Astrocyte of the spinal cord (primary cell): ENCODE data around the gene SLC22A23.
A peak's percentile ranks its signal among the peaks of the same experiment; 100 is the strongest.

Experiments
- DNase-seq: peaks from one replicate; pipeline ENCODE4 v3.0.0; 2011; ENCODE audit warnings: low read depth, low spot score
- H3K4me3 ChIP-seq: 2 replicates; pipeline ENCODE4 v1.5.1; 2011; ENCODE audit warnings: low read depth, mild to moderate bottlenecking, low read length, moderate library complexity
- CTCF ChIP-seq: IDR thresholded peaks from 2 replicates; pipeline ENCODE4 v1.5.1; 2012; ENCODE audit warnings: low read depth, mild to moderate bottlenecking, low read length, inconsistent platforms
- in situ Hi-C: cut with HindIII; loops from 2 replicates; pipeline ENCODE4 v1.10.0; 2017; ENCODE audit warnings: low sequenced_read_pairs

SLC22A23 gene

GRCh38 chr6:3263096-3263495, 193.8 kb downstream of the SLC22A23 start:
- no peak for DNase-seq
- in situ Hi-C loops = no loop called here
- no peak for TF ChIP-seq CTCF
- no peak overlapping the region for H3K4me3 ChIP-seq

- in situ Hi-C loops = no loop called here
- H3K4me3 ChIP-seq = no peak overlapping the region
- DNase-seq = no peak
- TF ChIP-seq CTCF = no peak
These were observed 194.9 kb downstream of the SLC22A23 start for GRCh38 chr6:3261921-3262320.

- no peak for TF ChIP-seq CTCF
- in situ Hi-C loops = no loop called here
- DNase-seq = no peak
These were observed 195.4 kb downstream of the SLC22A23 start for GRCh38 chr6:3261518-3261820.

GRCh38 chr6:3260772-3261517, 195.9 kb downstream of the SLC22A23 start:
- H3K4me3 ChIP-seq = no peak overlapping the region
- no peak for DNase-seq
- in situ Hi-C loops = no loop called here
- no peak for TF ChIP-seq CTCF

More at GRCh38 chr6:3261518-3261820, 195.4 kb downstream of the SLC22A23 start:
- H3K4me3 ChIP-seq = no peak overlapping the region

GRCh38 chr6:3260296-3260695, 196.6 kb downstream of the SLC22A23 start:
- in situ Hi-C loops = no loop called here
- peak overlapping the region; percentile 81 for H3K4me3 ChIP-seq
- no peak for DNase-seq
- TF ChIP-seq CTCF = no peak

- in situ Hi-C loops = no loop called here
- TF ChIP-seq CTCF = peak; percentile 15
- peak overlapping the region; percentile 81 for H3K4me3 ChIP-seq
- peak; percentile 24 for DNase-seq
These were observed 197.3 kb downstream of the SLC22A23 start for GRCh38 chr6:3259491-3259958.
